ENCODE results near the gene PTH1R.

DNA sequence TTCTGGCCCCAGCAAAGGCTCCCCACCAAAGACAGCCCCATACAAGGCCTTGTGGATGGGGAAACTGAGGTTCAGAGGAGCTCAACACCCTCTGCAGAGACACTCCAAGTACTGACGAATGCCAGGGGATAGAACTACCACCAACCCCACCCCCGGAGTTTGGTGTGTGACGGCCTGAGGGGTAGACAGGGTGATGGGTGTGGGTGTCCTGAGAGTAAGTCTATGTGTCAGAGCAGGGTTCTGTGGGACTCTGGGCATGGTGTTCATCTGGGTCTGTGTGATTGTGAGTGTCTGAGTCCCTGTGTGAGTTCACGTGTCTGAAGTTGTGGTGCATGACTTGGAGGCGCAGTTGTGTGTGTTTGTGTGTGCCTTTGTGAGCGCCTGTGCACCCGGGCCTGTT, 7.4 kb downstream of the PTH1R start:
- TF ChIP-seq, protein P1, sequence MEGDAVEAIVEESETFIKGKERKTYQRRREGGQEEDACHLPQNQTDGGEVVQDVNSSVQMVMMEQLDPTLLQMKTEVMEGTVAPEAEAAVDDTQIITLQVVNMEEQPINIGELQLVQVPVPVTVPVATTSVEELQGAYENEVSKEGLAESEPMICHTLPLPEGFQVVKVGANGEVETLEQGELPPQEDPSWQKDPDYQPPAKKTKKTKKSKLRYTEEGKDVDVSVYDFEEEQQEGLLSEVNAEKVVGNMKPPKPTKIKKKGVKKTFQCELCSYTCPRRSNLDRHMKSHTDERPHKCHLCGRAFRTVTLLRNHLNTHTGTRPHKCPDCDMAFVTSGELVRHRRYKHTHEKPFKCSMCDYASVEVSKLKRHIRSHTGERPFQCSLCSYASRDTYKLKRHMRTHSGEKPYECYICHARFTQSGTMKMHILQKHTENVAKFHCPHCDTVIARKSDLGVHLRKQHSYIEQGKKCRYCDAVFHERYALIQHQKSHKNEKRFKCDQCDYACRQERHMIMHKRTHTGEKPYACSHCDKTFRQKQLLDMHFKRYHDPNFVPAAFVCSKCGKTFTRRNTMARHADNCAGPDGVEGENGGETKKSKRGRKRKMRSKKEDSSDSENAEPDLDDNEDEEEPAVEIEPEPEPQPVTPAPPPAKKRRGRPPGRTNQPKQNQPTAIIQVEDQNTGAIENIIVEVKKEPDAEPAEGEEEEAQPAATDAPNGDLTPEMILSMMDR (IDR thresholded peaks at IDR 0.05; ENCODE audit: insufficient read depth, low read length) = no peak
- TF ChIP-seq POLR2AphosphoS5 (IDR thresholded peaks at IDR 0.05; ENCODE audit: low read depth) (no peak), GABPA (IDR thresholded peaks at IDR 0.05; ENCODE audit: low read depth) (no peak)
- TF ChIP-seq, protein P2, sequence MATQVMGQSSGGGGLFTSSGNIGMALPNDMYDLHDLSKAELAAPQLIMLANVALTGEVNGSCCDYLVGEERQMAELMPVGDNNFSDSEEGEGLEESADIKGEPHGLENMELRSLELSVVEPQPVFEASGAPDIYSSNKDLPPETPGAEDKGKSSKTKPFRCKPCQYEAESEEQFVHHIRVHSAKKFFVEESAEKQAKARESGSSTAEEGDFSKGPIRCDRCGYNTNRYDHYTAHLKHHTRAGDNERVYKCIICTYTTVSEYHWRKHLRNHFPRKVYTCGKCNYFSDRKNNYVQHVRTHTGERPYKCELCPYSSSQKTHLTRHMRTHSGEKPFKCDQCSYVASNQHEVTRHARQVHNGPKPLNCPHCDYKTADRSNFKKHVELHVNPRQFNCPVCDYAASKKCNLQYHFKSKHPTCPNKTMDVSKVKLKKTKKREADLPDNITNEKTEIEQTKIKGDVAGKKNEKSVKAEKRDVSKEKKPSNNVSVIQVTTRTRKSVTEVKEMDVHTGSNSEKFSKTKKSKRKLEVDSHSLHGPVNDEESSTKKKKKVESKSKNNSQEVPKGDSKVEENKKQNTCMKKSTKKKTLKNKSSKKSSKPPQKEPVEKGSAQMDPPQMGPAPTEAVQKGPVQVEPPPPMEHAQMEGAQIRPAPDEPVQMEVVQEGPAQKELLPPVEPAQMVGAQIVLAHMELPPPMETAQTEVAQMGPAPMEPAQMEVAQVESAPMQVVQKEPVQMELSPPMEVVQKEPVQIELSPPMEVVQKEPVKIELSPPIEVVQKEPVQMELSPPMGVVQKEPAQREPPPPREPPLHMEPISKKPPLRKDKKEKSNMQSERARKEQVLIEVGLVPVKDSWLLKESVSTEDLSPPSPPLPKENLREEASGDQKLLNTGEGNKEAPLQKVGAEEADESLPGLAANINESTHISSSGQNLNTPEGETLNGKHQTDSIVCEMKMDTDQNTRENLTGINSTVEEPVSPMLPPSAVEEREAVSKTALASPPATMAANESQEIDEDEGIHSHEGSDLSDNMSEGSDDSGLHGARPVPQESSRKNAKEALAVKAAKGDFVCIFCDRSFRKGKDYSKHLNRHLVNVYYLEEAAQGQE (IDR thresholded peaks at IDR 0.05; ENCODE audit: insufficient replicate concordance, low read depth) = no peak
